Osteoblast (primary cell): ENCODE results near the gene FANCI. TPM values are rescaled to one million over a fixed set of nuclear protein-coding genes. Genes with fewer than 3 reads are reported as not detected.

Experiments
- DNase-seq: peaks from one replicate; pipeline ENCODE4 v3.0.0; 2011; ENCODE audit warnings: low spot score, mixed read lengths; ENCODE audit not compliant: insufficient read length; ENCODE audit errors: missing footprints
- H2AFZ ChIP-seq: 2 replicates; pipeline ENCODE4 v1.6.0; 2011; ENCODE audit warnings: mild to moderate bottlenecking, low read length
- H3K27ac ChIP-seq: 2 replicates; pipeline ENCODE4 v1.5.1; 2011; ENCODE audit warnings: mild to moderate bottlenecking, low read depth, low read length, moderate library complexity
- H3K27me3 ChIP-seq: 2 replicates; pipeline ENCODE4 v1.6.0; 2012; ENCODE audit warnings: mild to moderate bottlenecking, control low read depth, inconsistent platforms, low read length, moderate library complexity; ENCODE audit not compliant: insufficient read depth
- H3K36me3 ChIP-seq: 2 replicates; pipeline ENCODE4 v1.5.1; 2011; ENCODE audit warnings: mild to moderate bottlenecking, low read length, control low read depth, moderate library complexity; ENCODE audit not compliant: insufficient read depth
- H3K4me1 ChIP-seq: 2 replicates; pipeline ENCODE4 v1.5.1; 2011; ENCODE audit warnings: mild to moderate bottlenecking, low read length, control low read depth, moderate library complexity; ENCODE audit not compliant: insufficient read depth
- H3K4me2 ChIP-seq: 2 replicates; pipeline ENCODE4 v1.6.0; 2011; ENCODE audit warnings: mild to moderate bottlenecking, low read length; ENCODE audit not compliant: insufficient read depth
- H3K4me3 ChIP-seq: fragments of 200-600 bp; sonication (generic); 3 replicates; pipeline ENCODE4 v1.5.1; 2012; ENCODE audit warnings: mild to moderate bottlenecking, low read length, inconsistent platforms; ENCODE audit not compliant: insufficient read depth
- H3K79me2 ChIP-seq: 2 replicates; pipeline ENCODE4 v1.6.0; 2012; ENCODE audit warnings: mild to moderate bottlenecking, low read length, control low read depth, inconsistent platforms; ENCODE audit not compliant: insufficient read depth
- H3K9me3 ChIP-seq: 2 replicates; pipeline ENCODE4 v1.5.1; 2011; ENCODE audit warnings: low read depth, low read length, control low read depth
- H4K20me1 ChIP-seq: 2 replicates; pipeline ENCODE4 v1.6.0; 2012; ENCODE audit warnings: mild to moderate bottlenecking, low read length, control low read depth; ENCODE audit not compliant: insufficient read depth
- total RNA-seq: library from RNA; depleted of rRNA; stranded (reverse); fragments of >200 nt; gene quantifications from 2 replicates; pipeline ENCODE4 v1.2.3, GENCODE V29; 2012
- TF ChIP-seq, protein P1 (sequence below): IDR thresholded peaks from 2 replicates; pipeline ENCODE4 v1.5.1; 2011; ENCODE audit warnings: mild to moderate bottlenecking, low read depth, low read length, moderate library complexity; ENCODE audit errors: extremely low read depth

Gene FANCI
- total RNA-seq, 1 donor, result 59.4 TPM

DNA sequence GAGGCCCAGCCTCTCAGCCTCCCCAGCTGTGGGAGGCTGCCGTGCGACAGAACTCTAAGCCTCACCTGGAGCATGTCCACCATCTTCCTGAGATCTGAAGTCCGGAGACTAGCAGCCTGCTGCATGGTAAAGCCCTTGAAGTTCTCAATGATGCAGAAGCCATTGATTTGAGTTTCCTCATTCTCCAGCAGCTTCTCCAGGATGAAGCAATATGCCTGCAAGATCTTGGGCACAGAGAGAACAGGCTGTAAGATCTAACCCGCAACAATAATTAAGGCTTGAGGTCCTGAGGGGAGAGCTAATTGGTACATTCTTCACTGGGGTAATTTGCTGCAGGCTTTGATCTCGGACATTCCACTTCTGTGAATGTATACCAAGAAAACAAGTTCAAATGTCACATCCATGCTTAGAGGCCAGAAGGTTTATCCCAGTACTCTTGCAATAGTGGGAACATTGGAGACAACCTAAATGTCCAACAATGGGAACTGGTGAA, 32.1 kb upstream of the FANCI start:
- no peaks in the 10 kb centered on the region for H3K79me2 ChIP-seq
- no peak overlapping the region for H2AFZ ChIP-seq
- H3K27ac ChIP-seq, result no peak overlapping the region
- no peaks in the 10 kb centered on the region for H3K4me1 ChIP-seq
- TF ChIP-seq, protein P1, sequence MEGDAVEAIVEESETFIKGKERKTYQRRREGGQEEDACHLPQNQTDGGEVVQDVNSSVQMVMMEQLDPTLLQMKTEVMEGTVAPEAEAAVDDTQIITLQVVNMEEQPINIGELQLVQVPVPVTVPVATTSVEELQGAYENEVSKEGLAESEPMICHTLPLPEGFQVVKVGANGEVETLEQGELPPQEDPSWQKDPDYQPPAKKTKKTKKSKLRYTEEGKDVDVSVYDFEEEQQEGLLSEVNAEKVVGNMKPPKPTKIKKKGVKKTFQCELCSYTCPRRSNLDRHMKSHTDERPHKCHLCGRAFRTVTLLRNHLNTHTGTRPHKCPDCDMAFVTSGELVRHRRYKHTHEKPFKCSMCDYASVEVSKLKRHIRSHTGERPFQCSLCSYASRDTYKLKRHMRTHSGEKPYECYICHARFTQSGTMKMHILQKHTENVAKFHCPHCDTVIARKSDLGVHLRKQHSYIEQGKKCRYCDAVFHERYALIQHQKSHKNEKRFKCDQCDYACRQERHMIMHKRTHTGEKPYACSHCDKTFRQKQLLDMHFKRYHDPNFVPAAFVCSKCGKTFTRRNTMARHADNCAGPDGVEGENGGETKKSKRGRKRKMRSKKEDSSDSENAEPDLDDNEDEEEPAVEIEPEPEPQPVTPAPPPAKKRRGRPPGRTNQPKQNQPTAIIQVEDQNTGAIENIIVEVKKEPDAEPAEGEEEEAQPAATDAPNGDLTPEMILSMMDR, result no peak
- no peak overlapping the region for H3K4me3 ChIP-seq
- H3K36me3 ChIP-seq, result no peaks in the 10 kb centered on the region
- no peaks in the 10 kb centered on the region for H3K9me3 ChIP-seq
- no peak overlapping the region for H3K4me2 ChIP-seq
- H3K27me3 ChIP-seq, result peaks cover 5% of the 10 kb centered on the region
- DNase-seq, result no peak
- no peaks in the 10 kb centered on the region for H4K20me1 ChIP-seq

- TF ChIP-seq, protein P1, result no peak
- no peak overlapping the region for H3K4me2 ChIP-seq
- no peaks in the 10 kb centered on the region for H3K9me3 ChIP-seq
- H2AFZ ChIP-seq, result no peak overlapping the region
- no peak for DNase-seq
- no peaks in the 10 kb centered on the region for H3K4me1 ChIP-seq
- H3K36me3 ChIP-seq, result no peaks in the 10 kb centered on the region
- no peak overlapping the region for H3K27ac ChIP-seq
- H3K4me3 ChIP-seq, result no peak overlapping the region
- H4K20me1 ChIP-seq, result no peaks in the 10 kb centered on the region
- peaks cover 25% of the 10 kb centered on the region for H3K27me3 ChIP-seq
- H3K79me2 ChIP-seq, result no peaks in the 10 kb centered on the region
Measured at GRCh38 chr15:89215627-89216026, 28.2 kb upstream of the FANCI start.

- peaks cover 30% of the 10 kb centered on the region for H3K27me3 ChIP-seq
- DNase-seq, result no peak
- TF ChIP-seq, protein P1, result no peak
Measured at GRCh38 chr15:89217031-89217430, 26.7 kb upstream of the FANCI start.

DNA sequence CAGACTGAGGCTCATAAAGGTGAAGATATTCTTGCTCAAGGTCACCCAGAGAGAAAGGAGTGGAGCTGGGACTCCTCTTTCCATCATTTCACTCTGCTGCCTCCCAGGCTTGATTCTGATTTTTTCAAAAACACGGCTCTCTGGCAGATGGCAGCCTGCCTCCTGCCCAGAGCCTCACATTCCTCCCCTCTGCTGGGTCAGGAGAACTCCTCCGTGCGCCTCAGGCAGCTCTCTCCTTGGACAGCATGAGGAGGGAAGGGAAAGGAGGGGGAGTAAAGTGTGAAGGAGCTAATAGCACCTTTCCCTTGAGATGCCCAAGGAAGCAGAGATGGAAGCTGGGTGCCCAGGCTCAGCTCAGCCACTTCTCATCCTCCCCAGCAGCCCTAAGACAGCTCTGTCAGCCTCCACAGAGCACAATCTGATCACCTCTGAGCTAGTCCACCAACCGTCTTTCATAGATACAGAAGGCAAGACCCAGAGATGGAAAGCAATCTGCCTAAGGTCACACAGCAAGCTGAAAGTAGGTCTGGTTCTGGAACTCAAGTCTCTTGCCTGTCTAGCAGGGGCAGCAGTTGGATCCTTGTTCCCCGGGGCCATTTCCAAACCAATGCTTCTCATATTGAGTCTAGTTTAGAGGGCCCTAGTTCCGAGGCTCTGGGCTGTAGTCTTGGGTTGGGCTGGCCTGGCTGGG, 25.9 kb upstream of the FANCI start:
- Histone ChIP-seq H3K9me3 (no peaks in the 10 kb centered on the region), H3K27ac (no peak overlapping the region), H3K4me3 (no peak overlapping the region), H3K4me2 (no peak overlapping the region), H3K36me3 (no peaks in the 10 kb centered on the region), H4K20me1 (no peaks in the 10 kb centered on the region), H3K4me1 (no peaks in the 10 kb centered on the region), H3K27me3 (peaks cover 30% of the 10 kb centered on the region), H2AFZ (no peak overlapping the region), H3K79me2 (no peaks in the 10 kb centered on the region)
- TF ChIP-seq, protein P1, result no peak
- no peak for DNase-seq

More at GRCh38 chr15:89217031-89217430, 26.7 kb upstream of the FANCI start:
- no peaks in the 10 kb centered on the region for H3K36me3 ChIP-seq
- no peak overlapping the region for H3K4me2 ChIP-seq
- no peaks in the 10 kb centered on the region for H3K4me1 ChIP-seq
- H3K79me2 ChIP-seq, result no peaks in the 10 kb centered on the region
- no peak overlapping the region for H2AFZ ChIP-seq
- no peaks in the 10 kb centered on the region for H4K20me1 ChIP-seq
- H3K4me3 ChIP-seq, result no peak overlapping the region
- H3K9me3 ChIP-seq, result no peaks in the 10 kb centered on the region
- no peak overlapping the region for H3K27ac ChIP-seq
